KG1 (cell line): ENCODE results near the gene SNCB.
"Not testable (repeated sequence)": the region's sequence is repeated elsewhere in the genome, so short reads cannot be mapped to it uniquely, and the experiment has no call there.

Source experiments
- DNase-seq: peaks from one replicate; lab custom pipeline; 2025; lab: John Stamatoyannopoulos, UW

The SNCB gene

DNA sequence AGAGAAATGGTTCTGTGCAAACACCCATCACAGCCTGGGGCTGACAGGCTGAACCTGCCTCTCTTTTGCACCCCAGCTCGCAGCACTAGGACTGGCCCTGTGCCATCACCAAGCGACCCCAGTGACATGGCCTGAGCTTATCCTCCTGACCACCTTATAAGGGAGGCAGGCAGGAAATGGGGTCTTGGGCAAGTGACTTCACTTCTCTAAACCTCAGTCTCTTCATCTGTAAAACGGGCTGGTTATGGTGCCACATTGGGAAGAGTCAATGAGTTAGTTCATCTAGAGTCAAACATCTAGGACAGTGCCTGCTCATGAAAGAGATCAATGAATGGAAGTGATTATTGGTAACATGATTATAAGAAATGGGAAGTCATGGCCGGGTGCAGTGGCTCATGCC lies 6.2 kb downstream of the SNCB start:
- DNase-seq, result no peak

DNA sequence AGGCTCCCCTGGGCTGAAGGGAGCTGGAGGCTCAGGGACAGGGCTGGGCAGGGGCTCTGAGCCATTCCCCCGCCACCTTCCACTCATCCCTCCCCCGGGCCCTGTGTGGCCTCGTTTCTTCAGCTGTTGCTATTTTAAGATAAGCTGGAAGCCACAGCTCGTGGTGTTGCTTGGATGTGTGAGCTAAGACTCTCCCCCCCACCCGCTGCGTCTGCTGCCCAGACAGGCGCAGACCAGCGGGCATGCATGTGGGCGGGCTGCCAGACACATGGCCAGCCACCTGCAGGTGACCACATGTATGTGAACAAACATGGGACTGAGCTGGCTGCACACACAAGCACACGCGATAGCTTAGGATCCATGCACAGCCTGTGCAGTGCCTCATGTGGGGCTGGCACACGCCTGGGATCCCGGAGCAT lies 8.7 kb downstream of the SNCB start:
- DNase-seq, result no peak

DNA sequence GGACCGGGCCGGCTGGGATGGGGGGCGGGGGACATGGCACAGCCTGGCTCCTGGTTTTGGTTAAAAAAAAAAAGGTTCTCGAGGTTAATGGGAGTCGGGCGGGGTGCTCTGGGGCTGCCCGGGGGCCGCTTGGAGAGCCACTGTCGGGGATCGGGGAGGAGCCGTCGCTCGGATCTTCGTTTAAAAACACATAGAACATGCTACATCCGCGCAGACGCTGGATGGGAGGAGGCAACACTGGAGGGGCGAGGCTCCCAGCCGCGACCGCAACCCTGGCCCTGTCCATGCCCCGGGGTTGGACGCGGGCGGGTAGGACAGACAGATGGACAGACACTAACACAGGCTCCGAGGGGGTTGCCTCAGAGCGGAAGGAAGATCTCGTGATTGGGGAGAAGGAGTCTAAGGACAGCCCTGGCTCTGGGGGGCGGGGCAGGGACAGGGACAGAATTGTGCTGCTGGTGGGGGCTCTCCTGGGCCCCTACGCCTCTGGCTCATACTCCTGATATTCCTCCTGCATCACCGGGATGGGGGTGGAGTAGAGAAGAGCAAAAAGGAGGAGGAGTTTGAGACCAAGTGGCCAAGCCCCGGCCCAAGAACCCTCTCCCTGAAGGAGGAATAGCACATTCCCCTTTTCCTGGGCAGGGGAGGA lies 9.9 kb downstream of the SNCB start:
- DNase-seq, result no peak

DNA sequence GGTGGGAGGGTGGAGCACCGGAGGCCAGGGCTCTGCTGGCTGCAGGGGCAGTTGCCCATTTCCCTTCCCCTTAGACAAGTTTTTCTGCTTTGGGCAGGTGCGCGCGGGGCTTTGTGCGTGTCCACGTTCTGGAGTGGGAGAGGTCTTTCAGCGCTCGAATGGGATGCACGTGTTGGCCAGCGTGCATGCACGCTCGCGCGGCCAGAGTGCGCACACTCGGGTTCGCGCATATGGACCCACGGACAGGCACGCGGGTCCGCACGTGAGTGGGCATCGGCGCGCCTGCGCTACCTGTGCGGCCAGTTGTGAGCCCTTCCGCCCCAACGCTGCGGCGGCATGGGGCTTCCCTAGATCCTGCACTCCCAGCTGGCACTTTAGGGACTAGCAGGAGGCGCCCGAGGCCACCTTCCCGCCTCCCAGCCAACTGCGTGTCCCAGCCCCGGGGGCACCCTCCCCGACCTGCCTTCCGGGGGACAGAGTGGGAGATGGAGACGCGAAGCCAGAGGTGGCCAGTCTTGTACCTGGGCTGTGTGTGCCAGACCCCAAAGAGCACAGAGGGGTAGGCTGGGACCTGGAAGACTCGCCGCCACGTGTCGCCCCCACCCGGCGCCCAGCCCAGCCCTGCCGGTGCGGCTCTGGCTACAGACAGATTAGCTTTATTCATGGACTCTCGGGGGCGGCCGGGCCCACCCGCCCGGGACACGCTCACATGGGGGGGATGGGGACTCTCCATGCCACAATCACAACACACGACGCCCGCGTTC lies 10.6 kb downstream of the SNCB start:
- DNase-seq, result no peak

DNA sequence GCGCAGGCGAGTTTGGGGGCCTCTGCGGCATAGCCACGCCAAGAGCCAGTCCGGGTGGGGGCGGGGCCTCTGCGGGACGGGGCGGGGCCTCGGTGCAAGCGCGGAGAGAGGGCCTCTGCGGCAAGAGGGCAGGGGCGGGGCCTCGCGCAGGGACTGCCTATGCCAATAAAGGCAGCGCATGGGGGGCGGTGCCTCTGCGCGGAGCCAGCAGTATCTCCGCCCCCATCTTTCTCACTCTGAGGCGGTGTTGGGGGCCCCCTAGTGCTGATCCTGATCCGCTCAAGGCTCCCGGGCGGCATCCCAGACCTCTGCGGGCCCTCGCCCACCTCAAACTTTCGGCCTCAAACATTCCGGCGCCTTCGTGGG lies 11.1 kb downstream of the SNCB start:
- no peak for DNase-seq

DNA sequence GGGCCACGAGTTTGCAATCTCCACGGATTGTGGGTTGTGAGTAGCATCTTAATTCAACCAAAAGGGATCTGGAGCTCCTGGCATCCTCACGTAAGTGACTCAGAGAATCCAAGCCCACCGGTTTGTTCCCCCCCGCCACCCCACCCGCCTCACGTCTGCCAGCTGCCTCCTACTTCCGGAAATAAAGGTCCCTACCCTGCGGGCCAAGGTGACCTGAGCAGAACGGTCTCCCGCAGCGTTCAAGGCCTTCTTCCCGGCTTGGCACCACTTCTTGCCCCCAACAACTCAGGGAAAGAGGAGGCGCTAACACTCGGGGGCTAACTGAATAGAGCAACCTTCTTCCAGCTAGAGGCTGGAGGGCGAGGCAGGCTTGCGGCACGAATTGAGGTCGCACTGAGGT lies 11.6 kb downstream of the SNCB start:
- DNase-seq, result no peak

DNA sequence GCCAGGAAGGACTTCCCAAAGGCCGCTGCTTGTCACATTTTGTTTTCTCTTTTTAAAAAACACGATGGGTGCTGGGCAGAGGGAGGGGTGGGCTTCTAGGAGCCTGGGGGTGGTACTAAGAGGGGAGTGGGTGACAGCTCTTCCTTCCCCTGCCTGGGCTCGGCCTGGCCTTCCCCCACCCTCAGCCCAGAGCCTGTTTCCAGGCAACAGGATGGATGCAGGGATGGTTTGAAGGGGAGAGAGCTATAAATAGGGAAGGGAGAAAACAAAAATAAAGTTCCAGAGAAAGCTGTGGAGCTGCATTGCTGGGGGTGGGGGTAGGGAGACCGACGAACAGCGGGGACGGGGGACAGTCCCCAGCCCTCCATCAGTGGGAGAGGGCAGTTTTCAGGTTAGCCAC lies 13.8 kb downstream of the SNCB start:
- no peak for DNase-seq

DNA sequence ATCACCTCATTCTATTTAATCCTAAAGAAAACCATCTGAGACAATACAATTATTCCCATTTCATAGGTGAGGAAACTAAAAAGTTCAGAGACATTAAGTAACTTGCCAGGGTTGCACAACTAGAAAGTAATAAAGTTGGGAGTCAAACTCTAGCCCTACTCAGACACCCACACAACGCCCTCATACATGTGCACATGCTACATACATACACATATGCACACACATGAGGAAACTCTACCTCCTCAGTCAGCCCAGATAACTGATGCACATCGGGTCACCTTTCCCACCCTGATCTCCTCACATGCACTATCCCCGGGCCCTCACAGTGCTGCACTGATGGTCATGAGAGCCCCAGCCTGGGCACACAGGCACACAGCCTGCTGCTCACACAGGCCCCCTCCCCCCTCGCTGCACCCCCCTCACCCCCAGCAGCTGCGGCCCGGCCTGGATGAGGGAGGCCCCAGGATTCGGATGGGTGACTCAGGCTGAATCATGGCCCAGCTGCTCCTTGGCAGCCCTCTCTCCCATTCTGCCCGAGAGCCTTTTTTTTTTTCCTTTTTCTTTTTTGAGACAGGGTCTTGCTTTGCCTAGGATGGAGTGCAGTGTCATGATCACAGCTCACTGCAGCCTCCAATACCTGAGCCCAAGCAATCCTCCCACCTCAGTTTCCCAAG lies 15.4 kb downstream of the SNCB start:
- no peak for DNase-seq

DNA sequence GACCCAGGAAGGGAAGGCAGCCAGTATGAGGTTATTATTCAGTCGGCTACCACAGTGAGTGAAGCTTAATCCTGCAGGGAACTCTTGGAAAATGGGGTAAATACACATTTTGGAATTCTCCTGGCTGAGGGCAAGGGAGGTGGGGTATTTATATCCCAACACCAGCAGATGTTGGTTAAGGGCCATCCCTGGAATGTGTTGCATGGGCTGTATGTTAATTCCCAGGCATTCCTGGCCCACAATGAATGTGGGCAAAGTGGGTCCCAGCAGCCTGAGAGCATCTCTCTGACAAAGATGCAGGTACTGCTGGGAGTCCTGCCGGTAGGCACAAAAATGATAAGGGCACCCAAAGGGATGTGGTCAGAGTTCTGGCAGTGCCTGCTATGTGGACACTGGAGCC lies 17.5 kb downstream of the SNCB start:
- DNase-seq, result no peak

DNA sequence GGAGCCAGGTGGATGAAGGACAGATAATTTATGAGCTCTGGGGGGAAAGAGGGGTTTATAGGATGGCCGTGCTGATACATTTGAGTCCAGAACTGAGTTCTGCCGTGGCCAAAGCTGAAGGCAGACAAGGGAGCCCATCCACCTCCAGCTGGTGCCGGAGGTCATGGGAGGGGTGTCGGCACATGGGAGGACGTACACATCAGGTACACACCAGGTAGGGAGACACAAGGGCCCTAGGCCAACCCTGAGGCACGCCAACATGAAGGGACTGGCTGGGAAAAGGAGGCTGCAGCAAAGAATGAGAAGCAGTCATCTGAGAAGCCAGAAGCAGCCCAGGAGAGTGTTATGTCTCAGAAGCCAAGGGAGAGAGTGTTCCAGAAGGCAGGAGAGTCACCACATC lies 18.3 kb downstream of the SNCB start:
- DNase-seq, result no peak

DNA sequence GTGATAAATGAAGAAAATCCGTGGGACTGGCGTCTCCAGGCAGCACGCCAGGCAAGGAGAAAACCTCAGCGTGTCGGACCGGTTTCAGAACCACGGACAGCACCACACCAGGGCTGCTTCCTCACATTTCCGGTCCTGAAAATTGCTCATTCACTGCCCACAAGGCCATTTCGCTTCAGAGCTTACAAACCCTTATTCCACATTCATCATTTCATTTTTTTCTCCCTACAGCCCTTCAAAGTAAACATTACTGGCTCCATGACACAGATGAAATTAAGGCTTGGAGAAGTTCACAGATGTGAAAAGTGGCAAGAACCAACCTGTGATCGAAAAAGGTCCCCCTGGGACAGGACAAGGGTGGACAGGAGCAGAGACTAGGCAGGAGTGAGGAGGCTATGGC lies 18.9 kb downstream of the SNCB start:
- DNase-seq, result peak; percentile 8

DNA sequence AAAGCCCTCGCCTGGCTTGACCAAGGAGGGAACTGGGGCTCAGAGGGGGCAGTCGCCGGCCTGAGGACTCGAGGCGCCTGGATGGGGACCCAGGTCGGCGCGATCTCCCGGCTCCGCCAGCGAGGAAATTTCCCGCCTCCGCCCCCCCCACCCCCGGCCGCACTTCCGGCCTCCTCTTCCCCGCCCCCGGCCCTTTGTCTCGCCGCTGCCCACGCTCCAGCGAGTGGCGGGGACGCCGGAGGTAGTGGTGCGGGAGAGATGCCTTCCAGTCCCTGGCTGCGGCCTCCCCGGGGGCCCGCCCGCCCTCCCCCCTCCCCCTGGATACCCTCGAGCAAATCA lies 19.9 kb downstream of the SNCB start:
- no peak for DNase-seq

DNA sequence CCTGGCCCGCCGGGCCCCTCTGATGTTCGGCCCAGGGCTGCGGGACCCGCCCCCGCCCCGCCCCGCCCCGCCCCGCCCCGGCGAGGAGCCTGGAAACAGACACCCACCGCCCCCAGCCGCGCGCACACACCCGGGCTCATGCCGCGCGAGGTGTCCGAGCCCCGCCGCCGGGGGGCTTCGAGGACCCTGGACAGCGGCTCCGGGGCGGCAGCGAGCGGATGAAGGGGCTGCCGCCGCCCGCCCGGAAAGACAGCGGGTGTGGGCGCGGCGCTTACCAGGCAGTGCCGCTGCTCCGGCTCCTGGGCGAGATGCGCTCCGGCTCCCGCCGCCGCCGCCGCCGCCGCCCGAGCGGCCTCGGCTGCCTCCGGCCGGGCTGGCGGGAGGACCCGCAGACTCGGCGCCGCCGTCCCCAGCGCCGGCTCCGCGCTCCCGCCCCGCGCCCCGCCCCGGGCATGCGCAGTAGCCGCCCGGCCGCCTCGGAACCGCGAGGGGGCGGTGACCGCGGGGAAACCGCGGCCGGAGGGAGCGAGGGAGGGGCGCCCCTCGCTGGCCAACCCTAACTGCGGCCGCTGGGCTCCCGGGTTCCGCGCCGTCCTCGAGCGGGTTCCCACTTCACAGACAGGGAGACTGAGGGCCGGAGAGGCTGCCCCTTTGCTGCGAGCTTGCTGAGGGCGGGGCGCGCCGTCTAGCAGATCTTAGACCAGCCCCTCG lies 20.5 kb downstream of the SNCB start, which contains the start of gene GPRIN1:
TSS of gene GPRIN1 (minus strand) at position 433 of the 711 bp plus-strand sequence. CDS start 10,322 bp downstream, outside the sequence.
- peak; percentile 3 for DNase-seq

DNA sequence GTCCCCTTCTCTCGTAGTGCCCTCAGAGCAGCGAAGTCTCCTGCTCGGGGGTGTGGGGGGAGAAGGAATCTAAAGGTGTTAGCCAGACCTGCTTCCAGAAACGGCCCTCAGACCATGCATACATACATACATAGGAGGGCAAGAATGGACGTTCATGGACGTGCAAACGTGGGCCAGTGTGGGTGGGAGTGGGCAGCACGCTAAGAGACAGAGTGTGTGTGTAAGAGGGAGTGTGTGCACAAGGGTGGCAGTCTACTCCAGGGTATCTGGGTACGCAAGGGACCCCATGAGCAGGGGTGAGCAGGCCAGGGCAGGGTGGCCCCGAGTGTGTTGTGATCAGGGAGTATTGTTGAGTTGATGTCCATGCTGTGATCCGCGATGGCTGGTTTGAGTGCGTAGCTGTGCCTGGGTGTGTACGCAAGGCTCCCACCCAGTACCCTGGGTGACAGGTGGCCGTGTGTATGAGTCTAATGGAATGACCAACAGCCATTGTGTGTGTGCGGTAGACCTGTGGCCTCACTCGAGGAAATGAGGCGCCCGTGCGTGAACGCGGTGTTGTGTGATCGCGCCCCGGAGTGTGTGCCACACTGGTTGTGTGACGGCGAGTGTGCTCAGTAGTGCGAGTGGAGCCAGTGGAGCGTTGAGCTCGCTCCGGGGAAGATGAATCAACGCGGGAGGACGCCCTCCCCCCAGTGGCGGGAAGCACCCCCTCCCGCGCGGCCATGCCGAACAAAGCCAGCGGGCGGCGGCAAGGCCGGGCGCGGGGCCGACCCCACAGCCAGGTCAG lies 21.2 kb downstream of the SNCB start:
- DNase-seq, result no peak

DNA sequence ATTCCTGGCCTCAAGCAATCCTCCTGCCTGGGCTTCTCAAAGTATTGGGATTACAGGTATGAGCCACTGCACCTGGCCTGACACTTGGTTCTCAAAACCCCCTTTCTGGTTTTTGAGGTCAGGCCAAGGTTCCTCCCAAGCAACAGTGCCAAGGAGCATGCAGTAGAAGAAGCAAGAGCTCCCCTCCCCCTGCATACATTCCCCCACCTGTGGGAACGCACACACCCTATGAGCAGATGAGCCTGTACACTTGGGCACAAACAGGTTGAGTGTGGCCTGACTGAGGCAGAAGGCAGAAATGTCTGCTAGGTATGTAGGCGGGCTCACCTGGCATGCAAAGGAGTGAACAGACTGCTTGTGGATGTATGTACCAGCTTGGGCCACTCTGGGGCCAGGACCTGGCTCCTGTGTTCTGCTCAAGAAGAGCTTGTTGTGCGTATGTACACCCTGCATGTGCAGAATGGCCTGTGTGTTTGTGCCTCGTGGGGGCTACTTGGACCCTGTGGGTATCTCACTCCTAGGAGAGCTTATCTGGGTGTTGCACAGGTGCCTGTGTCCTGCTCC lies 22.1 kb downstream of the SNCB start:
- DNase-seq, result no peak

DNA sequence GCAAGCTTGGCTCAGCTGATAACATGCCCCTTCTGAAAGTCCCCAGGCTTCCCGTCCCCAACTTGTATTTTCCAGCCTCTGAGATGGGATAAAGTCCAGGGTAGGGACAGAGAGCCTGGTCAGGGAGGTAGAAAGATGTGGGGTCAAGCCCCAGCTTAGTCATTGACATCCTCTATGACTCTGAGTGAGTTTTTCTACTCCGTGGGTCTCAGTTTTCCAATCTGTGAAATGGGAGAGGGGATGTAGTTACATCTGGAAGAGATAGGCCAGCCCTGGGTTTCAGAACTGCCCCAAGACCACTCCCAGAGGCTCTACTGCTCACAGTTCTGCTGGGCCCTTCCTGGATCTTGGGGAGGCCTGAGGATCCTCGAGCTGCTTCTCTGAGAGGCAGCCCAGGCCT lies 23.5 kb downstream of the SNCB start:
- DNase-seq, result no peak

DNA sequence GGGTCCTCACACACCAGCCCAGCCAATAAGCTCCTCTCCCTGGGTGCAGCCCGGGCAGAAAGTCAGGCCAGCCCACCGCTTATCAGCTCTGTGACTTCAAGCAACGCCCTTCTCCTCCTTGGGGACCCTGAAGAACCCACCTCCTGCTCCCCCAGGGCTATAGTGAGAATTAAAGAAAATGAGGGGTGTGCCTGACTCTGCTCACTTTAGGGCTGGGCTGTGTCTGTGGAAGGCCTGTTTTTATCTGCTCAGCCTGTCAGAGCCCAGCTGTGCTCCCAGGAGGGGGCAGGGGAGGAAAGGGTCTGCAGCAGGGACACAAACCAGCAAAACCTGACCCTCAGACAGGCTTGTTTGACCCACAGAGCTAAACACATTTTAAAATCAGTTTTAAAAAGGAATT lies 24.3 kb downstream of the SNCB start:
- DNase-seq, result no peak

DNA sequence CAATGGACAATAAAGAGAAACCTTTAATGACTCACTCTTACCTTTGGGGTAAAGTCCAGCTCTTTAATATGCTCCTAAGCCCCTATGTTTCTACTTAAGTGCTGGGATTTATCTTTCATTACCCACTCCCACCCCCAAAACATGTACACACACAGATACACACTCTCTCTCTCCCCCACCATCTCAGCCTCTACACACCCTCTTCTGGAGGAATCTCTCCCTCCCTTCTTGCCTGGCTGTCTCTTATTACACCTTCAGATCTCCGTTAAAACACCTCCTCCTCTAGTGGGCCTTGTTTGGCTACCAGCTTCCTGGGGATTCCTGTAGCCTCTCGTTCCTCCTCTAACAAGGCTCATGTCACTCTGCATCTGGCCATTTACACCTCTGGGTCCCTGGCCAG lies 27.2 kb downstream of the SNCB start:
- DNase-seq, result no peak

DNA sequence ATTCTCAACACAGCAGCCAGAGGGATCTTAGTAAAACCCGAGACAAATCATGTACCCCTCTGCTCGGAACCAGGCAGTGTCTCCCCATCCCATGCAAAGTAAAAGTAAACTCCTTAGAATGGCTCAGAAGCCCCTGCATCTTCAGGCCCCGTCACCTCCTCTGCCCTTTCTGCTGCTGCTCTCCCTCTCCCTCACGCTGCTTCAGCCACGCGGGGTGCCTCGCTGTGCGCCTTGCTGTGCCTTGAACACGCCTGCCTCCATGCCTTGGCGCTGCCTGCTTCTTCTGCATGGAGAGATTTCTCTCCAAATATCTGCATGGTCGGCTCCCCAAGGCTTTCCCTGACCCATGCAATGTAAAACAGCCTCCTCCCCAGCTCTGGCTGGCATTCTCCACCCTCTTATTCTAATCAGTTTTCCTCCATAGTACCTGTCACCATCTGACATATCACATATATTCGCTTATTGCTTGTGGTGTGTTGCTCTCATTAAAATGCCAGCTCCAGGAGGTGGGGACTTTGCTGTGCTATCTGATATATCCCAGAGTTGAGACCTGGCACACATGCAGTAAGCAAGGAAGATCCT lies 28.3 kb downstream of the SNCB start:
- no peak for DNase-seq

DNA sequence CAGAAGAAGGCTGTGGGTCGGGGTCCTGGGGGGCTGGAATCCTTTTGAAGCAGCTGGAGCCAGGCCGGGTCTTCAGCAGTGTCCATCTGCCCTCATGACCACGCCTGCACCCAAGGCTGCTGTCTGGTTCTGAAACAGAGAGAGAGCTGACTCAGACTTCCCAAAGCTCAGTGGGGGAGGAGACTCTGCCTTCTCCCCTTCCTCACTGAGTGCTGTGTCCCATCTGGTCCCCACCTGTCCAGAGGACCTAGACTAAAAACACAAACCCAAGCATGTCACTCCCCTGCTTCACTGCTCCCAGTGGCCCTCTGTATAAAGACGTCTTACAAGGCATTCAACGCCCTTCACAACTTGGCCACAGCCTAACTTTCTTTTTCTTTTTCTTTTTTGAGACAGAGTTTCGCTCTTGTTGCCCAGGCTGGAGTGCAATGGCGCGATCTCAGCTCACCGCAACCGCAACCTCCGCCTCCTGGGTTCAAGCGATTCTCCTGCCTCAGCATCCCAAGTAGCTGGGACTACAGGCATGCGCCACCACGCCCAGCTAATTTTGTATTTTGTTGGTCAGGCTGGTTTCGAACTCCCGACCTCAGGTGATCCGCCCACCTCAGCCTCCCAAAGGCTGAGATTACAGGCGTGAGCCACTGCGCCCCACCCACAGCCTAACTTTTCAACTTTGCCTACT lies 30.4 kb downstream of the SNCB start:
- DNase-seq, result not testable (repeated sequence)
